GM21447 (cell line): ENCODE measurements around the gene LHFPL6.
A peak's percentile ranks its signal among the peaks of the same experiment; 100 is the strongest.

Experiments used
- ATAC-seq: cut with Tn5 transposase; IDR thresholded peaks from one replicate; pipeline ENCODE4 v1.9.1; 2021; ENCODE audit not compliant: unreplicated experiment

The LHFPL6 gene

GRCh38 chr13:39318161-39318560, 284.8 kb downstream of the LHFPL6 start:
- ATAC-seq: no peak

GRCh38 chr13:39317291-39317690, 285.7 kb downstream of the LHFPL6 start:
- ATAC-seq: no peak

DNA sequence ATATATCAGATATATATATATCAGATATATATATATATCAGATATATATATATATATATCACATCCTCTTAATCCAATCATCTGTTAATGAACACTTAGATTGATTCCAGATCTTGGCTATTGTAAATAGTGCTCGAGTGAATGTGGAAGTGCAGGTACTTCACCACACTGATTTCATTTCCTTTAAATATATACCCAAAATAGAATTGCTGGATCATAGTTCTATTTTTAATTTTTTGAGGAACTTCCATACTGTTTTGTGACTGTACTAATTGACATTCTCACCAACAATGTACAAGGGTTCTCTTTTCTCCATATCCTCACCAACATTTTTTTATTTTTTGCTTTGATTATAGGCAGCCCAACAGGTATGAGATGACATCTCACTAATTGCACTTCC, 287.2 kb downstream of the LHFPL6 start:
- ATAC-seq: no peak

- no peak for ATAC-seq
Observed at GRCh38 chr13:39313721-39314120, 289.3 kb downstream of the LHFPL6 start.

GRCh38 chr13:39312596-39312995, 290.4 kb downstream of the LHFPL6 start:
- no peak for ATAC-seq

GRCh38 chr13:39311619-39312018, 291.4 kb downstream of the LHFPL6 start:
- no peak for ATAC-seq

DNA sequence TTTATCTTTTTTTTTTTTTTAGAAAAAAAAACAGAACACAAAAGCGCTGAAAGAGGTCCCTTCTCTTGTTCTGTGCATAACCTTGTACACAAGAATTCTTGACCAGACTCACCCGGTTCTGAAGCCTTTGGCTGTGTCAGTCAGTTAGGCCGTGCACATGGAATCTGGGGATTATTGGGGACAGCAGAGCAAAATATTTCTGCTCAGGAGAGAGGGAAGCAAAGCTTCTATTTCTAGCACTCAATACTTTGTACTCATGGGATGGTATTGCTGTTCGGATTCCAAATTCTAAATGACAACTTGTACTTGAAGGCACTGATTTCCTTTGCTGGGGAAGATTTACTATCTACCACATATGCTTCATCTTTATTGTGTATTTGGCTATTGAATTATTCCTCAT, 292.0 kb downstream of the LHFPL6 start:
- no peak for ATAC-seq

GRCh38 chr13:39306639-39307589, 296.1 kb downstream of the LHFPL6 start:
- ATAC-seq: peak; percentile 97

GRCh38 chr13:39302820-39303219, 300.2 kb downstream of the LHFPL6 start:
- no peak for ATAC-seq

GRCh38 chr13:39298951-39299350, 304.0 kb downstream of the LHFPL6 start:
- no peak for ATAC-seq

- ATAC-seq: no peak
Observed at GRCh38 chr13:39297664-39298171, 305.3 kb downstream of the LHFPL6 start.

- ATAC-seq: no peak
Observed at GRCh38 chr13:39297023-39297422, 306.0 kb downstream of the LHFPL6 start.

DNA sequence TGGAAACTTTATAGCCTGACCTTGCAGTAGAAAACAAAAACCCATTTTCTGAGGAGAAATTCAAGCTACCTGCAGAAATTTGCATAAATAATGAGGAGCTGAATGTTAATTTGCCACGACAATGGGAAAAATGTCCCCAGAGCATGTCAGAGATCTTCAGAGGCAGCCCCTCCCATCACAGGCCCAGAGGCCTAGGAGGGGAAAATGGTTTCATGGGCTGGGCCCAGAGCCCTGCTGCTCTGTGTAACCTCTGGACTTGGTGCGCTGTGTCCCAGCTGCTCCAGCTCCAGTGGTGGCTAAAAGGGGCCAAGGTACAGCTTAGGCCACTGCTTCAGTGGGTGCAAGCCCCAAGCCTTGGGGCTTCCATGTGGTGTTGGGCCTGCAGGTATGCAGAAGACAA, 306.8 kb downstream of the LHFPL6 start:
- ATAC-seq: no peak
